ENCODE data around the gene CAMTA1. TPM values are rescaled to one million over a fixed set of nuclear protein-coding genes. Genes with fewer than 3 reads are reported as not detected.

CAMTA1 gene
- total RNA-seq, 1 experiment from 2014 or later = 82.2 TPM

- H3K4me3 ChIP-seq (ENCODE audit: low read depth in 2 of 2, low read length in 2 of 2) = no peak overlapping the region
- intact Hi-C loops (cut with micrococcal nuclease; ENCODE audit: unreplicated experiment) = no loop called here
- no TSS peak for BruUV-seq (replicated peaks)
- H3K36me3 ChIP-seq (ENCODE audit: control insufficient read depth, insufficient read depth, low read length) = no peaks in the 10 kb centered on the region
- ATAC-seq = no peak
- no peak for DNase-seq (ENCODE audit: low read depth, low spot score)
- H3K27ac ChIP-seq (ENCODE audit: low read length) = no peak overlapping the region
- H3K27me3 ChIP-seq (ENCODE audit: control insufficient read depth, insufficient read depth, low read length) = no peaks in the 10 kb centered on the region
- TF ChIP-seq POLR2AphosphoS5 (IDR thresholded peaks at IDR 0.05; ENCODE audit: low read depth, low read length) (no peak), SIN3A (IDR thresholded peaks at IDR 0.05; ENCODE audit: borderline replicate concordance, insufficient read depth, low read depth, low read length) (no peak), TCF7L2 (IDR thresholded peaks at IDR 0.05; ENCODE audit: low read depth, low read length) (no peak)
- TF ChIP-seq, protein P1, sequence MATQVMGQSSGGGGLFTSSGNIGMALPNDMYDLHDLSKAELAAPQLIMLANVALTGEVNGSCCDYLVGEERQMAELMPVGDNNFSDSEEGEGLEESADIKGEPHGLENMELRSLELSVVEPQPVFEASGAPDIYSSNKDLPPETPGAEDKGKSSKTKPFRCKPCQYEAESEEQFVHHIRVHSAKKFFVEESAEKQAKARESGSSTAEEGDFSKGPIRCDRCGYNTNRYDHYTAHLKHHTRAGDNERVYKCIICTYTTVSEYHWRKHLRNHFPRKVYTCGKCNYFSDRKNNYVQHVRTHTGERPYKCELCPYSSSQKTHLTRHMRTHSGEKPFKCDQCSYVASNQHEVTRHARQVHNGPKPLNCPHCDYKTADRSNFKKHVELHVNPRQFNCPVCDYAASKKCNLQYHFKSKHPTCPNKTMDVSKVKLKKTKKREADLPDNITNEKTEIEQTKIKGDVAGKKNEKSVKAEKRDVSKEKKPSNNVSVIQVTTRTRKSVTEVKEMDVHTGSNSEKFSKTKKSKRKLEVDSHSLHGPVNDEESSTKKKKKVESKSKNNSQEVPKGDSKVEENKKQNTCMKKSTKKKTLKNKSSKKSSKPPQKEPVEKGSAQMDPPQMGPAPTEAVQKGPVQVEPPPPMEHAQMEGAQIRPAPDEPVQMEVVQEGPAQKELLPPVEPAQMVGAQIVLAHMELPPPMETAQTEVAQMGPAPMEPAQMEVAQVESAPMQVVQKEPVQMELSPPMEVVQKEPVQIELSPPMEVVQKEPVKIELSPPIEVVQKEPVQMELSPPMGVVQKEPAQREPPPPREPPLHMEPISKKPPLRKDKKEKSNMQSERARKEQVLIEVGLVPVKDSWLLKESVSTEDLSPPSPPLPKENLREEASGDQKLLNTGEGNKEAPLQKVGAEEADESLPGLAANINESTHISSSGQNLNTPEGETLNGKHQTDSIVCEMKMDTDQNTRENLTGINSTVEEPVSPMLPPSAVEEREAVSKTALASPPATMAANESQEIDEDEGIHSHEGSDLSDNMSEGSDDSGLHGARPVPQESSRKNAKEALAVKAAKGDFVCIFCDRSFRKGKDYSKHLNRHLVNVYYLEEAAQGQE (IDR thresholded peaks at IDR 0.05; ENCODE audit: insufficient read depth in 1 of 2, low read depth in 2 of 2, low read length in 1 of 2) = no peak
- TF ChIP-seq, protein P2, sequence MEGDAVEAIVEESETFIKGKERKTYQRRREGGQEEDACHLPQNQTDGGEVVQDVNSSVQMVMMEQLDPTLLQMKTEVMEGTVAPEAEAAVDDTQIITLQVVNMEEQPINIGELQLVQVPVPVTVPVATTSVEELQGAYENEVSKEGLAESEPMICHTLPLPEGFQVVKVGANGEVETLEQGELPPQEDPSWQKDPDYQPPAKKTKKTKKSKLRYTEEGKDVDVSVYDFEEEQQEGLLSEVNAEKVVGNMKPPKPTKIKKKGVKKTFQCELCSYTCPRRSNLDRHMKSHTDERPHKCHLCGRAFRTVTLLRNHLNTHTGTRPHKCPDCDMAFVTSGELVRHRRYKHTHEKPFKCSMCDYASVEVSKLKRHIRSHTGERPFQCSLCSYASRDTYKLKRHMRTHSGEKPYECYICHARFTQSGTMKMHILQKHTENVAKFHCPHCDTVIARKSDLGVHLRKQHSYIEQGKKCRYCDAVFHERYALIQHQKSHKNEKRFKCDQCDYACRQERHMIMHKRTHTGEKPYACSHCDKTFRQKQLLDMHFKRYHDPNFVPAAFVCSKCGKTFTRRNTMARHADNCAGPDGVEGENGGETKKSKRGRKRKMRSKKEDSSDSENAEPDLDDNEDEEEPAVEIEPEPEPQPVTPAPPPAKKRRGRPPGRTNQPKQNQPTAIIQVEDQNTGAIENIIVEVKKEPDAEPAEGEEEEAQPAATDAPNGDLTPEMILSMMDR (IDR thresholded peaks at IDR 0.05) = no peak
- ChIA-PET CTCF (no interaction called here), POLR2A (no interaction called here)
- H3K9me3 ChIP-seq (ENCODE audit: control insufficient read depth, insufficient read depth, low read depth, low read length) = peaks cover 3% of the 10 kb centered on the region; the same call in 1 of the 2 replicates
- in situ Hi-C loops (cut with HindIII; ENCODE audit: low pct_unique_long_range_greater_than_20kb, low sequenced_read_pairs) = no loop called here
- H3K4me1 ChIP-seq (ENCODE audit: control insufficient read depth, insufficient read depth, low read length) = no peaks in the 10 kb centered on the region
Measured at GRCh38 chr1:7292036-7292681, 506.9 kb downstream of the CAMTA1 start.

DNA sequence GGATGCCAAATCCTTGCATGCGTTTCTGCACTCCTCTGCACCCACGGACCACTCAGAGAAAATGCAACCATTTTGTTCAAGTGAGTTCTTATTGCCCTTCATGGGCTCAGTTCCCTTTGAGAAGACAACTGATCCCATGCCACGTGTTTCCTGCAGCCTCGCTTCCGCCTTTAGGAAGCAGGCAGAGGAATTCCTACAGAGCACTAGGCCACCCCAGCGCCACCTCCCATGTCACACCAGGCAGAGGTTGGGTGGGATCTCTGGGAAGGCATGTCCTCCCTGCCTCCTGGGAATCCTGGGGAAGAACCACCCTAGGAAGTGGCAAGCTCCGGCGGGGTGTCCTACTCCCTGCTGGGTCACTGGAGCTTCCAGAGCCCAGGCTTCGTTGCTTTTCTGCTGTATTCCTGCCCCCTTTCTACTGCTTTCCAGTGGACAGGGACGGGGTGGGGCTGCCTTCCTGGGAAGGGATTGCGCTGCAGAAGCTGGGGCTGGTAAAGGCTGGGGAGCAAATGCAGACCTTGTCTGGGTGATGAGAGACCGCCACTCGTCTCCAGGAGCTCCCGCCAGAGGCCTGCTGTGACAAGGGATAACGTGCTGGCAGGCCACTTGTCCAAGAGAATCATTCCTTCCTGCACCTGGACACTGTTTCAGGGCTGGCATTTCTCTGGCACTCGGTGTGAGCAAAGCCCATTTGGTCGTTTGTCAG lies 507.6 kb downstream of the CAMTA1 start:
- Histone ChIP-seq H3K4me1 (ENCODE audit: control insufficient read depth, insufficient read depth, low read length) (no peaks in the 10 kb centered on the region), H3K27me3 (ENCODE audit: control insufficient read depth, insufficient read depth, low read length) (no peaks in the 10 kb centered on the region), H3K4me3 (ENCODE audit: low read depth in 2 of 2, low read length in 2 of 2) (no peak overlapping the region), H3K27ac (ENCODE audit: low read length) (no peak overlapping the region), H3K9me3 (ENCODE audit: control insufficient read depth, insufficient read depth, low read depth, low read length) (peaks cover 3% of the 10 kb centered on the region; the same call in 1 of the 2 replicates), H3K36me3 (ENCODE audit: control insufficient read depth, insufficient read depth, low read length) (no peaks in the 10 kb centered on the region)
- no peak for ATAC-seq
- BruUV-seq (replicated peaks) = no TSS peak
- intact Hi-C loops (cut with micrococcal nuclease; ENCODE audit: unreplicated experiment) = no loop called here
- DNase-seq (ENCODE audit: low read depth, low spot score) = no peak
- POLR2A ChIA-PET = no interaction called here
- CTCF ChIA-PET = no interaction called here
- in situ Hi-C loops (cut with HindIII; ENCODE audit: low pct_unique_long_range_greater_than_20kb, low sequenced_read_pairs) = no loop called here
- TF ChIP-seq, protein P2 (IDR thresholded peaks at IDR 0.05) = no peak
- no peak for TF ChIP-seq POLR2AphosphoS5 (IDR thresholded peaks at IDR 0.05; ENCODE audit: low read depth, low read length)
- no peak for TF ChIP-seq TCF7L2 (IDR thresholded peaks at IDR 0.05; ENCODE audit: low read depth, low read length)
- TF ChIP-seq, protein P1 (IDR thresholded peaks at IDR 0.05; ENCODE audit: insufficient read depth in 1 of 2, low read depth in 2 of 2, low read length in 1 of 2) = no peak
- TF ChIP-seq SIN3A (IDR thresholded peaks at IDR 0.05; ENCODE audit: borderline replicate concordance, insufficient read depth, low read depth, low read length) = no peak
